IPS-20b (cell line): ENCODE measurements around the gene ACTR3.

Experiments
- H3K27ac ChIP-seq: one replicate; pipeline ENCODE4 v1.5.1; 2013; ENCODE audit warnings: low read length
- H3K27me3 ChIP-seq: 2 replicates; pipeline ENCODE4 v1.6.1; 2013; ENCODE audit warnings: mild to moderate bottlenecking, low read length, inconsistent platforms; ENCODE audit not compliant: insufficient read depth
- H3K36me3 ChIP-seq: 2 replicates; pipeline ENCODE4 v1.6.1; 2013; ENCODE audit warnings: low read depth, mild to moderate bottlenecking, inconsistent platforms, low read length, moderate library complexity; ENCODE audit not compliant: insufficient read depth
- H3K4me1 ChIP-seq: 2 replicates; pipeline ENCODE4 v1.6.1; 2013; ENCODE audit warnings: mild to moderate bottlenecking, control low read depth, inconsistent platforms, low read length, moderate library complexity; ENCODE audit not compliant: insufficient read depth
- H3K4me3 ChIP-seq: 2 replicates; pipeline ENCODE4 v1.5.1; 2013; ENCODE audit warnings: mild to moderate bottlenecking, low read length, inconsistent platforms
- H3K9ac ChIP-seq: 2 replicates; pipeline ENCODE4 v1.6.1; 2013; ENCODE audit warnings: low read depth, mild to moderate bottlenecking, inconsistent platforms, low read length, moderate library complexity
- H3K9me3 ChIP-seq: 2 replicates; pipeline ENCODE4 v1.6.1; 2013; ENCODE audit warnings: mild to moderate bottlenecking, low read depth, low read length, inconsistent platforms; ENCODE audit not compliant: insufficient read depth

The ACTR3 gene

GRCh38 chr2:114011713-114012112 is 121.8 kb downstream of the ACTR3 start:
- Histone ChIP-seq H3K9ac (no peak overlapping the region), H3K27me3 (no peaks in the 10 kb centered on the region), H3K4me1 (no peaks in the 10 kb centered on the region), H3K36me3 (no peaks in the 10 kb centered on the region), H3K9me3 (no peaks in the 10 kb centered on the region), H3K4me3 (no peak overlapping the region), H3K27ac (no peak overlapping the region)
